Smooth muscle cell (in vitro differentiated cells): ENCODE measurements around the gene GDPD2. TPM values are rescaled to one million over a fixed set of nuclear protein-coding genes. Genes with fewer than 3 reads are reported as not detected.

Experiments used
- DNase-seq: peaks from one replicate; lab custom pipeline; 2025; ENCODE audit not compliant: unreplicated experiment; lab: John Stamatoyannopoulos, UW
- H2AFZ ChIP-seq: fragments of 200-600 bp; sonication (generic); 2 replicates; pipeline ENCODE4 v1.6.0; 2016; ENCODE audit warnings: antibody characterized with exemption, low read depth, mild to moderate bottlenecking
- H3F3A ChIP-seq: fragments of 200-600 bp; sonication (generic); 2 replicates; pipeline ENCODE4 v1.6.0; 2017; ENCODE audit warnings: antibody characterized with exemption, low read depth
- H3K27ac ChIP-seq: fragments of 200-600 bp; sonication (generic); 2 replicates; pipeline ENCODE4 v1.5.1; 2016; ENCODE audit warnings: low read depth, mild to moderate bottlenecking
- H3K27me3 ChIP-seq: fragments of 200-600 bp; sonication (generic); 2 replicates; pipeline ENCODE4 v1.6.1; 2016; ENCODE audit warnings: low read depth, mild to moderate bottlenecking
- H3K36me3 ChIP-seq: fragments of 200-600 bp; sonication (generic); 2 replicates; pipeline ENCODE4 v1.5.1; 2016; ENCODE audit warnings: low read depth
- H3K4me1 ChIP-seq: fragments of 200-600 bp; sonication (generic); 2 replicates; pipeline ENCODE4 v1.5.1; 2016; ENCODE audit warnings: low read depth
- H3K4me2 ChIP-seq: fragments of 200-600 bp; sonication (generic); 2 replicates; pipeline ENCODE4 v1.6.0; 2016; ENCODE audit warnings: mild to moderate bottlenecking
- H3K4me3 ChIP-seq: fragments of 200-600 bp; sonication (generic); 2 replicates; pipeline ENCODE4 v1.5.1; 2016; ENCODE audit warnings: mild to moderate bottlenecking
- H3K79me2 ChIP-seq: fragments of 200-600 bp; sonication (generic); 2 replicates; pipeline ENCODE4 v1.6.0; 2016; ENCODE audit warnings: low read depth, mild to moderate bottlenecking
- H3K9ac ChIP-seq: fragments of 200-600 bp; sonication (generic); 2 replicates; pipeline ENCODE4 v1.6.0; 2016; ENCODE audit warnings: low read depth
- H3K9me3 ChIP-seq: fragments of 200-600 bp; sonication (generic); replicated peaks from 2 replicates; pipeline ENCODE4 v1.5.1; 2016; ENCODE audit warnings: low read depth
- H4K20me1 ChIP-seq: fragments of 200-600 bp; sonication (generic); 2 replicates; pipeline ENCODE4 v1.6.0; 2016; ENCODE audit warnings: low read depth
- WGBS: methylation state at CpG from one replicate; pipeline ENCODE4 v1.1.7; 2016; ENCODE audit warnings: low lambda C conversion rate; 5-methylcytosine and 5-hydroxymethylcytosine counted together
- polyA plus RNA-seq: library from polyadenylated mRNA; unstranded; fragments of >200 nt; fragmentation: Nextera tagmentation; extraction: Ambion mirVana; gene quantifications from 2 replicates; pipeline ENCODE4 v1.2.1, GENCODE V29; 2016
- total RNA-seq: library from RNA; depleted of rRNA; stranded (reverse); fragments of >200 nt; gene quantifications from 2 replicates; pipeline ENCODE4 v1.2.3, GENCODE V29; 2014
- TF ChIP-seq, protein P1 (sequence below): fragments of 200-600 bp; sonication (generic); IDR thresholded peaks from 2 replicates; pipeline ENCODE4 v1.5.1; 2017; ENCODE audit warnings: borderline replicate concordance, mild to moderate bottlenecking, antibody characterized with exemption; ENCODE audit not compliant: insufficient read depth, poor library complexity, severe bottlenecking

Gene GDPD2
- total and polyA plus RNA-seq, 2 experiments from 2014 or later: not detected

DNA sequence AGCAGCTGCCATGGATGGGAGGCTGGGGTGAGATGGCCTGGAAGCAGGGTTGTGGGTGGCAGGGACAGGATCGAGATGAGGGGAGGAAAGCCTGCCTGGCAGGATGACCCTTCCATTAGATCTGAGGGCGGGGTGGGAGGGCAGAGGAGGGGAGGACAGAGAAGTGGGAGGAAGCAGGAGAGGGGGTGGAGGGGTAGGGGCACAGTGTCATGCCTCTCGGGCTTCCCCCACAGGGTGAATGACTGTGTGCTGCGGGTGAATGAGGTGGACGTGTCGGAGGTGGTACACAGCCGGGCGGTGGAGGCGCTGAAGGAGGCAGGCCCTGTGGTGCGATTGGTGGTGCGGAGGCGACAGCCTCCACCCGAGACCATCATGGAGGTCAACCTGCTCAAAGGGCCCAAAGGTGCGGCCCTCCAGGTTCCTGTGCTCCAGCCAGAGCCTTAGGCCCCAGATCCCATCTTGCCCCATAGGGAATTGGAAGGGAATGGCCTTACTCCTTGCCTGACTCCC is 26.4 kb downstream of the GDPD2 start:
- no peak overlapping the region for H3K9ac ChIP-seq
- peaks cover 13% of the 10 kb centered on the region for H3K27me3 ChIP-seq
- TF ChIP-seq, protein P1, sequence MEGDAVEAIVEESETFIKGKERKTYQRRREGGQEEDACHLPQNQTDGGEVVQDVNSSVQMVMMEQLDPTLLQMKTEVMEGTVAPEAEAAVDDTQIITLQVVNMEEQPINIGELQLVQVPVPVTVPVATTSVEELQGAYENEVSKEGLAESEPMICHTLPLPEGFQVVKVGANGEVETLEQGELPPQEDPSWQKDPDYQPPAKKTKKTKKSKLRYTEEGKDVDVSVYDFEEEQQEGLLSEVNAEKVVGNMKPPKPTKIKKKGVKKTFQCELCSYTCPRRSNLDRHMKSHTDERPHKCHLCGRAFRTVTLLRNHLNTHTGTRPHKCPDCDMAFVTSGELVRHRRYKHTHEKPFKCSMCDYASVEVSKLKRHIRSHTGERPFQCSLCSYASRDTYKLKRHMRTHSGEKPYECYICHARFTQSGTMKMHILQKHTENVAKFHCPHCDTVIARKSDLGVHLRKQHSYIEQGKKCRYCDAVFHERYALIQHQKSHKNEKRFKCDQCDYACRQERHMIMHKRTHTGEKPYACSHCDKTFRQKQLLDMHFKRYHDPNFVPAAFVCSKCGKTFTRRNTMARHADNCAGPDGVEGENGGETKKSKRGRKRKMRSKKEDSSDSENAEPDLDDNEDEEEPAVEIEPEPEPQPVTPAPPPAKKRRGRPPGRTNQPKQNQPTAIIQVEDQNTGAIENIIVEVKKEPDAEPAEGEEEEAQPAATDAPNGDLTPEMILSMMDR: no peak
- H4K20me1 ChIP-seq: no peaks in the 10 kb centered on the region
- H3K79me2 ChIP-seq: no peaks in the 10 kb centered on the region
- no peaks in the 10 kb centered on the region for H3K4me1 ChIP-seq
- no peak overlapping the region for H3K27ac ChIP-seq
- no peak overlapping the region for H3K4me2 ChIP-seq
- H2AFZ ChIP-seq: no peak overlapping the region
- H3K4me3 ChIP-seq: no peak overlapping the region
- no peaks in the 10 kb centered on the region for H3K36me3 ChIP-seq
- H3K9me3 ChIP-seq: no peaks in the 10 kb centered on the region
- WGBS: 96% methylated on average over 10 of the region's 14 CpGs
- no peak for DNase-seq
- H3F3A ChIP-seq: no peaks in the 10 kb centered on the region

GRCh38 chrX:70452143-70452733 is 29.1 kb downstream of the GDPD2 start:
- Histone ChIP-seq H3K4me2 (peak overlapping the region; percentile 83), H3K27ac (no peak overlapping the region), H3K4me1 (no peaks in the 10 kb centered on the region), H4K20me1 (no peaks in the 10 kb centered on the region), H3K9ac (no peak overlapping the region), H2AFZ (peak overlapping the region; percentile 81), H3K4me3 (peak overlapping the region; percentile 56), H3K79me2 (no peaks in the 10 kb centered on the region), H3K36me3 (no peaks in the 10 kb centered on the region), H3K27me3 (no peaks in the 10 kb centered on the region), H3K9me3 (no peaks in the 10 kb centered on the region), H3F3A (no peaks in the 10 kb centered on the region)
- 47% methylated on average over 37 of the region's 39 CpGs for WGBS
- peak; percentile 9 for DNase-seq
- TF ChIP-seq, protein P1: peak; percentile 55

- H3K36me3 ChIP-seq: no peaks in the 10 kb centered on the region
- no peaks in the 10 kb centered on the region for H3K9me3 ChIP-seq
- H3K9ac ChIP-seq: no peak overlapping the region
- WGBS: 64% methylated on average over 5 of the region's 5 CpGs
- no peaks in the 10 kb centered on the region for H3K27me3 ChIP-seq
- no peak overlapping the region for H3K27ac ChIP-seq
- H3K4me1 ChIP-seq: no peaks in the 10 kb centered on the region
- no peak for DNase-seq
- no peak overlapping the region for H2AFZ ChIP-seq
- TF ChIP-seq, protein P1: no peak
- H4K20me1 ChIP-seq: no peaks in the 10 kb centered on the region
- H3K4me2 ChIP-seq: peak overlapping the region; percentile 83
- no peaks in the 10 kb centered on the region for H3K79me2 ChIP-seq
- H3F3A ChIP-seq: no peaks in the 10 kb centered on the region
- H3K4me3 ChIP-seq: peak overlapping the region; percentile 56
Measured at GRCh38 chrX:70453024-70453618, 30.0 kb downstream of the GDPD2 start.
